ENCODE results near the gene EDN1.
"Not testable (repeated sequence)": the region's sequence is repeated elsewhere in the genome, so short reads cannot be mapped to it uniquely, and the experiment has no call there.

The EDN1 gene

GRCh38 chr6:12328701-12329100 lies 38.5 kb downstream of the EDN1 start:
- no peak for DNase-seq

- no peak for DNase-seq
Measured at GRCh38 chr6:12331474-12331873, 41.3 kb downstream of the EDN1 start.

GRCh38 chr6:12331951-12332749 lies 42.0 kb downstream of the EDN1 start:
- DNase-seq, result no peak

- DNase-seq, result not testable (repeated sequence)
Measured at GRCh38 chr6:12332750-12333079, 42.6 kb downstream of the EDN1 start.

DNA sequence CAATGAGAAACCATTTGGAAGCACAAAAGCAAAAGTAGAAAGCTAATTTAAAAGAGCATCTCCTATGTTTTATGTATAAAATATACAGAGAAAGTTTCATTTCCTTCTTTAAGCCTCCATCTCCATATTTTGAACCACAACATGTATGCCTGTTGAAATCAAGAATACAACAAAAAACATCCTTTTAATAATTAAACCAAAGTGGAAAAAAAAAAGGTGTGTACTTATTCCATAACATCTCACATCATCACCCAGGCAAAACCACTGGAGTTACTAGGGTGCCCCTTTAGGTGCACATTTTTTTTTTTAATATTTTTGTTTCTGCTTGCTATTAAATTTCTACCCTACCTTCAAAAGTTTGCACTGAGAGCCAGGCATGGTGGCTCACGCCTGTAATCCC lies 43.0 kb downstream of the EDN1 start:
- no peak for DNase-seq

DNA sequence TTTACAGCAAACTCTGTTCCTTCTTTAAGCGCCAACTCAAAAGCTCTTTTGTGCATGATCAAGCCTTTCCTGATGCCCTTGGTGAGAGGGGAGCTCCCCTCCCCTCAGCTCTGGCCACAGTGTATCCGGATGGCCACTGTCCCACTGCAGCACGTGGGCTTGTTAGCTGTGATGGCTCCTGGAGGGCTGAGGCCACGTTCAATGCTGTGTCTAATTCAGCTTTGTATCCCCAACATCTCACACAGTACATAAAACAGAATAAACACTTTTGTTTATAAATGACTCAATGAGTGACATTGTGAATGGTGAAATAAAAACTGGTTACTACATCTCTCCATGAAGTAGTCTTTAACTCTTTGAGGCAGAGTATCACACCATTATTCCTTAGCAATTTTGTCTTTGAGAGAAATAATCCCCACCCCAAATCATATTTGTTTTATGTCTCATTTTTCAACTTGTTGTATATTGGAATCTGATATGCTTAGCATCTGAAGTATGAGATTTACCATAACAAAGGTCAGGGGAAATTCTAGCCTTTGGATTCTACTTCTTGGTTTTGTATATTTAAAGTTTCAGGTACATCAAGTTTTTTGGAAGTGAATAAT lies 44.5 kb downstream of the EDN1 start:
- DNase-seq, result no peak

GRCh38 chr6:12335131-12335527 lies 45.0 kb downstream of the EDN1 start:
- DNase-seq, result no peak

DNA sequence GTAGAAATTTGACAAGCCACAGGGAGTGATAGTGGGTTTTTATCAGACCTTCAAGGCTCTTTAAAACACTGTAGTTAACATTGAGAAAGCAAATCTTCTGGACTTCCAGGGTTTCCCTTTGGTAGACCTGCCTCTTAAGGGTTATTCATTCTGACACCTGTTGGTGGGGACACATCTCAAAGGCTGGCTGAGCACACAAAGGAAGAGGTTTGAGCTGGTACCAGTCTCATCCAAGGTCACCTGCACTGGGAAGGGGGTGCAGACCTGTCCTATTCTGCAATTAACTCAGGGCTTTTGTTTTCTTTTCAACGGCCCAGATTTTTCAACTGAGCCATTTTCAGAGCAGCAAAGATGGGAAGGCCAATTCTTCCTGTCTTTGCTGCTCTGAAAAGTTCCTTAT lies 45.6 kb downstream of the EDN1 start:
- DNase-seq, result no peak

- DNase-seq, result no peak
Measured at GRCh38 chr6:12336121-12336971, 46.2 kb downstream of the EDN1 start.

DNA sequence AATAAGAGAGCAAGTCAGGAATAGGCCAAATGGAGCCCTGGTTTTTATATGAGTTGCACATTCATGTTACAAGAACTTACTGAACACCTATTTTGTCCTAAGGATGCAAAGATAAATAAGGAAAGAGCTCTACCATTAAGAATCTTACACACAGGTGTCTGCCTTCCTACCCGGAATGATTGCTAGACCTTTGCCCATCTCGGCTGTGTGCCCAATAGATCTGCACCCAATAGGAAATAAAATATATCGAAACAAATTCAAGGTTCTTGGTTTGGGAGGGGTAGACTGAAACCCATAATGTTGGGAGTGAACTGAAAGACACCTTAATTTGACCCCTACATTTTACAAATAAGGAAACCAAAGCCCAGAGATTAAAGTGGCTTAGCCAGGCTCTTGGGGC lies 48.9 kb downstream of the EDN1 start:
- no peak for DNase-seq

DNA sequence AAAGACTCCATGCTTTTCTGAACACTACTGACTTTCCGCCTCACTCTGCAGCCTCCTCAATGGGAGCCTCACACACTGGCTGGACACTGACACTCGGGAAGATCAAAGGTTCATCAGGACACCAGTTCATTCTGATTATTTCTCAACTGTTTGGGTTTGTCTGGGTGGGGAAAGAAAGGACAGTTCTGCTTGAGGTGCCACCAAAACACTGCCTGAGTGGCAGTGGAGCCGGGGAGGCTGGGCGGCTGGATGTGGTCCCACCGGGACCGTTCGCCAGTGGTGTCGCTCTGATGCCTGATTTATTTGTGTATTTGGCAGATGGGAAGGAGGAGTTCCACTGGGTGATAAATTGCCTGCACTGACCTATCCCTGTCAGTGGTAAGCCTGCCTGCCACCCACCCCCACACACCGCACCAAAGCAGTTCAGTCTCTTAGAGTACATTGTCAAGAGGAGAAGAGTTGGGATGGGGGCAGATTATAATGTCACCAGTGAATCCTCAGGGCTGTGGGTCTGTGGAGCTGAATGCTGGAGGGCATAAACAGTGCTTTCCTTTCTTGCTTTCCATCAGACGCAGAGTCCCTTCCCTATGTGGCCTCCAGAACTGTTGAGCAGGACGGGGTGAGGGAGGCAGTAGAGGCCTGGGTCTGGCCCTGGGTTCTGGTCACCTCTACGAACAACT lies 49.8 kb downstream of the EDN1 start:
- no peak for DNase-seq

DNA sequence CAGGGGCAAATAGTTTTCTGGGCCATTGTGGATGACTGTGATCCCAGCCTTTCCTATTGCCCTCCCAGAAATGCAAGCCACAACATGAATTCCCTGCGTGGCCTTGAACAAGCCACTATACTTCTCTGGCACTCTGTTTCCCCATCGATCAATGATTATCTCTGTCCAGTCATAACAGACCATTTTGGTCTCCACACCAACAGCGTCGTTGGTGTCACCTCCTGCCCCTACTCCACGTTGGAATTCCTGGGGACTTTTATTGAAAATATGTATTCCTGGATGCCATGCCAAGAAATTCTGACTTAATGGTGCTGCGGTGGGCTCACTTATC lies 50.3 kb downstream of the EDN1 start:
- DNase-seq, result no peak

- no peak for DNase-seq
Measured at GRCh38 chr6:12342664-12343063, 52.5 kb downstream of the EDN1 start.

DNA sequence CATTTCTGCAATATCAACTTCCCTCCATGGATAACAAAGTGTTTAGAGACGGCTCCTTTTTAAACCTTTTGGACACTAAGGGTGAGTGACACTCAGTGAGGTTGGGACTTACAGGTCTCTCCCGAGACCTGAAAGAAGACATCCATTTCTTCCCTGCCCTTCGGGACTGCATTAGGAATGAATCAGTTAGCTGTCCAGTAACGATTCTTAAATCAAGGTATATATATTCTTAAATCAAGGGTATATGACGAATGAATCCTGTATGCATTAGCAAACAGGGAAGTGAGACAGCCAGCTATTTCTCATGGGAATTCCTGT lies 52.9 kb downstream of the EDN1 start:
- no peak for DNase-seq

DNA sequence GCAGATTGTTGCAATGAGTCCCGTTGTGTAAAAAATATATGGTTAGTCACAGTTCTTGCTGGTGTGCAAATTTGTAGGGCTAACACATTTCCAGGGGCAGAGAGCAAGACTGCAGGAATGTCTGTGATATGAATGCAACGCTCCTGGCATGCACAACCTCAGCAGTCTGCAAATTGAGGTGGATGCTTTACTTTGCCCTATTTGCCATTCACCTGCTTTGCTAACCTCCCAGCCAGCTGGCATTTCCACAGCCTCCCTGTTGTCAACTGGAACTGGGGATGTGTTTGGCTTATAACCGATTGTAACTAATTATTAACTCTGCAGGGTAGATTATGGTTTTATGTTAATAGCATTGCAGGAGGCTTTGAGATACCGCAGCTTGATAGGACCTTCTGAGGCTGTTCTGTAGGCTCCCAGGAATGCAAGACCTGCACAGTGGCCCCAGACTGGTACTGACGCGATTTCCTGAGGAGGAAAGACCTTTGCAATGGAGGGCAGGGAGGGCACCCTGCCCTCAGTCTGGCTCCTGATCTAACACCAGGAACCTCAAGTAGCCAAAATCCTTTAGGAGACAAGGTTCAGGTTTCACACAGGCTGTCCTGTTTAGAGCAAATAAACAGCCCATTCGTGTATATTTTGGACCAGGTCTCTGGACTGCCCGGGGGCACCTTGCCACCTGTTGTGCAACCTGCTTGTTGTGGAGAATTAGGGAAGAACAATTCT lies 53.4 kb downstream of the EDN1 start:
- DNase-seq, result no peak

DNA sequence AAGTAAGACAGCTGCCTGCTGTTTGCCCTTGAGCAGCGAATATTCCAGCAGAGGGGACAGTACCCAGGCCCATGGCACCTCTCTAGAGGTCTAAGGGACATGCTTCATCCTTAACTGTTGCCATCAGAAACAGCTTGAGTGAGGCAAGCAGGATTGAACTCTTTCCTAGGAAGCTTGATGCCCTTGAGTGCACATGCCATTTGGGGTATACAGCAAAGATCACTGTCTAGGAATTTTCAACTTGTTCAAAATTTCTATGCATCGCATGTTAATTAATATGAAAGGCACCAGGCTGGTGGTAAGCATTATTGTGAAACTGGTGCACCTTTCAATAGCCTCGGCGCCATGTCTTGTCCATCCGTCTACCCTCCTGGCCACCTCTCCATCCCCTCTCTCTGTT lies 54.1 kb downstream of the EDN1 start:
- no peak for DNase-seq

GRCh38 chr6:12344961-12345693 lies 55.0 kb downstream of the EDN1 start:
- DNase-seq, result no peak

DNA sequence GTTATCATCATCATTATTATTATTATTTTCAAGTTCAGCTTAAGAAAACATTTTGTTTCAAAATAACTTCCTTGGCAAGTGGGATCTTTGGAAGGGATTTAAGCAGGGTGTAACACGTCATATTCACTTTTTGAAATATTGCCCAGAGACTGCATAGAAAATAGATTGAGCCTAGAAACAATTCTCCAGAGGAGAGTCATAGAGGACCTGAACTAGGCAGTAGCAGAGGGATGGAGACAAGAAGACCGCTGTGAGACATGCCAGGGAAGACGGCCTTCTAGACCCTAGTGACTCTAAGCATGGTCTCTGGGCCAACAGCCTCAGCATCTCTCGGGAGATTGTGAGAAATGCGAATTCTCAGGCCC lies 55.5 kb downstream of the EDN1 start:
- DNase-seq, result no peak

All from activated CD4-positive, alpha-beta T cell treated with anti-CD3 and anti-CD28 coated beads, Interleukin-2, amount 50 U/mL, for 4 hours (primary cell).